OCI-LY3 (cell line): ENCODE results near the gene MAFB.

Source experiments
- H2AFZ ChIP-seq: fragments of 200-600, 300-600 bp; shearing (Covaris generic); 2 replicates; pipeline ENCODE4 v1.6.0; 2014; ENCODE audit warnings: antibody characterized with exemption, low read depth, low read length
- H3K27ac ChIP-seq: fragments of 200-600, 300-600 bp; sonication (generic); 2 replicates; pipeline ENCODE4 v1.5.1; 2014; ENCODE audit warnings: mild to moderate bottlenecking, low read length, moderate library complexity, mixed read lengths
- H3K27me3 ChIP-seq: fragments of 200-600, 300-600 bp; sonication (generic); 2 replicates; pipeline ENCODE4 v1.6.1; 2014; ENCODE audit warnings: low read depth, low read length, mixed read lengths
- H3K36me3 ChIP-seq: fragments of 200-600, 300-600 bp; sonication (generic); replicated peaks from 2 replicates; pipeline ENCODE3; 2014; ENCODE audit warnings: low read depth, low read length, mixed read lengths
- H3K4me1 ChIP-seq: fragments of 300-600, 200-600 bp; sonication (generic); 2 replicates; pipeline ENCODE4 v1.6.1; 2014; ENCODE audit warnings: low read length, mixed read lengths
- H3K4me2 ChIP-seq: fragments of 200-600, 300-600 bp; sonication (generic); 2 replicates; pipeline ENCODE4 v1.6.1; 2014; ENCODE audit warnings: low read length, mixed read lengths
- H3K4me3 ChIP-seq: fragments of 300-600, 200-600 bp; sonication (generic); 2 replicates; pipeline ENCODE4 v1.5.1; 2014; ENCODE audit warnings: antibody characterized with exemption, mild to moderate bottlenecking, low read length, moderate library complexity
- H3K79me2 ChIP-seq: fragments of 300-600, 200-600 bp; shearing (Covaris generic); 2 replicates; pipeline ENCODE4 v1.6.1; 2014; ENCODE audit warnings: mild to moderate bottlenecking, low read length, mixed read lengths
- H3K9ac ChIP-seq: fragments of 300-600, 200-600 bp; shearing (Covaris generic); 2 replicates; pipeline ENCODE4 v1.6.0; 2014; ENCODE audit warnings: mild to moderate bottlenecking, low read length, moderate library complexity
- H3K9me3 ChIP-seq: fragments of 200-600, 300-600 bp; shearing (Covaris generic); 2 replicates; pipeline ENCODE4 v1.6.1; 2014; ENCODE audit warnings: low read length, mixed read lengths; ENCODE audit not compliant: insufficient read depth
- H4K20me1 ChIP-seq: fragments of 200-600, 300-600 bp; sonication (generic); 2 replicates; pipeline ENCODE4 v1.6.1; 2016; ENCODE audit warnings: low read length, mixed read lengths; ENCODE audit not compliant: insufficient read depth
- CTCF ChIP-seq: fragments of 200-600, 300-600 bp; sonication (generic); IDR thresholded peaks from 2 replicates; pipeline ENCODE4 v1.5.1; 2014; ENCODE audit warnings: antibody characterized with exemption, low read length, low read depth
- EZH2phosphoT487 ChIP-seq: fragments of 200-600 bp; shearing (Covaris generic); IDR thresholded peaks from 2 replicates; pipeline ENCODE4 v1.6.1; 2018; ENCODE audit warnings: antibody characterized with exemption, mixed run types, low read depth

Gene MAFB

GRCh38 chr20:40654876-40655275 lies 34.2 kb downstream of the MAFB start:
- H3K4me1 ChIP-seq, result no peaks in the 10 kb centered on the region
- H3K9me3 ChIP-seq, result no peaks in the 10 kb centered on the region
- H3K4me3 ChIP-seq, result no peak overlapping the region
- no peak overlapping the region for H3K4me2 ChIP-seq
- TF ChIP-seq EZH2phosphoT487, result no peak
- TF ChIP-seq CTCF, result no peak
- no peak overlapping the region for H3K9ac ChIP-seq
- no peaks in the 10 kb centered on the region for H3K36me3 ChIP-seq
- H2AFZ ChIP-seq, result no peak overlapping the region
- H3K27ac ChIP-seq, result no peak overlapping the region
- H3K27me3 ChIP-seq, result 0 out of 2 replicates have a peak, but pooled peaks cover 2% of the 10 kb centered on the region
- H4K20me1 ChIP-seq, result no peaks in the 10 kb centered on the region
- H3K79me2 ChIP-seq, result no peaks in the 10 kb centered on the region

GRCh38 chr20:40652441-40652987 lies 36.5 kb downstream of the MAFB start:
- Histone ChIP-seq H3K4me2 (no peak overlapping the region), H3K4me1 (no peaks in the 10 kb centered on the region), H3K9me3 (no peaks in the 10 kb centered on the region), H2AFZ (no peak overlapping the region), H3K27me3 (no peaks in the 10 kb centered on the region), H3K27ac (no peak overlapping the region), H3K36me3 (no peaks in the 10 kb centered on the region), H3K4me3 (no peak overlapping the region), H4K20me1 (no peaks in the 10 kb centered on the region), H3K9ac (no peak overlapping the region), H3K79me2 (no peaks in the 10 kb centered on the region)
- no peak for TF ChIP-seq CTCF
- no peak for TF ChIP-seq EZH2phosphoT487

GRCh38 chr20:40651151-40651550 lies 37.9 kb downstream of the MAFB start:
- no peak for TF ChIP-seq CTCF
- no peak for TF ChIP-seq EZH2phosphoT487
- no peak overlapping the region for H3K4me3 ChIP-seq
- H3K27ac ChIP-seq, result no peak overlapping the region
- no peak overlapping the region for H2AFZ ChIP-seq
- no peaks in the 10 kb centered on the region for H3K36me3 ChIP-seq
- no peaks in the 10 kb centered on the region for H3K27me3 ChIP-seq
- no peak overlapping the region for H3K4me2 ChIP-seq
- H4K20me1 ChIP-seq, result no peaks in the 10 kb centered on the region
- no peaks in the 10 kb centered on the region for H3K79me2 ChIP-seq
- no peaks in the 10 kb centered on the region for H3K4me1 ChIP-seq
- no peaks in the 10 kb centered on the region for H3K9me3 ChIP-seq
- H3K9ac ChIP-seq, result no peak overlapping the region

GRCh38 chr20:40650707-40651106 lies 38.3 kb downstream of the MAFB start:
- H3K9ac ChIP-seq, result no peak overlapping the region
- no peaks in the 10 kb centered on the region for H3K9me3 ChIP-seq
- H3K27ac ChIP-seq, result no peak overlapping the region
- TF ChIP-seq EZH2phosphoT487 (no peak), CTCF (no peak)
- no peak overlapping the region for H3K4me2 ChIP-seq
- H3K4me1 ChIP-seq, result no peaks in the 10 kb centered on the region
- H3K36me3 ChIP-seq, result no peaks in the 10 kb centered on the region
- H3K79me2 ChIP-seq, result no peaks in the 10 kb centered on the region
- H4K20me1 ChIP-seq, result no peaks in the 10 kb centered on the region
- H2AFZ ChIP-seq, result no peak overlapping the region
- H3K4me3 ChIP-seq, result no peak overlapping the region
- H3K27me3 ChIP-seq, result peaks cover under 1% of the 10 kb centered on the region; the same call in 1 of the 2 replicates
